Liver (tissue), 3 donors: ENCODE measurements around the gene LRRN4CL.

Source experiments
- GABPA ChIP-seq, 2 donors: IDR thresholded peaks in 1 of 2; conservative IDR thresholded peaks in 1 of 2; 2 replicates each; pipeline ENCODE4 v1.6.1; 2016; ENCODE audit warnings: antibody characterized with exemption in 2 of 2, mild to moderate bottlenecking in 1 of 2, moderate library complexity in 1 of 2
- RXRA ChIP-seq, 2 donors: IDR thresholded peaks; 2 replicates each; pipeline ENCODE4 v1.6.1; 2017 to 2018; ENCODE audit warnings: antibody characterized with exemption in 2 of 2, mild to moderate bottlenecking in 1 of 2
- TF ChIP-seq, protein P1 (sequence below): fragments of 150-350 bp; IDR thresholded peaks from 2 replicates; pipeline ENCODE4 v1.5.1; 2017; ENCODE audit warnings: improper control_type of control experiment, low read depth, low read length; ENCODE audit not compliant: missing input control
- TF ChIP-seq, protein P2 (sequence below): IDR thresholded peaks from 2 replicates; pipeline ENCODE4 v1.6.1; 2016; ENCODE audit warnings: antibody characterized with exemption
- donor health status: healthy.
- donor health status: healthy.

DNA sequence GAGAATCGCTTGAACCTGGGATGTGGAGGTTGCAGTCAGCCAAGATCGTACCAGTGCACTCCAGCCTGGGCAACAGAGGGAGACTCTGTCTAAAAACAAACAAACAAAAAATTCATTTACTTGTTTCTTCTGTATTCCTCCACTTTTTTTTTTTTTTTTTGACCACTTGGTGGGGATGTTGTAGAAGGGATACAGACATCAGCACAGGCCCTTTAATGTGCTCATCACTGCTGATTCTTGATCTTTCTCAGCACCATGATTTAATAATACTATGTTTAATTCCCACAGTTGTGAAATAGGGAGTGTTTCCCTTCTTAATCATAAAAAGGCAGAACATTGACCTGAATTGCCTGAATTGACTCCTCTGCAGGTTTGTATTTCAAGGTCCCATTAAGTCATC is 43.5 kb upstream of the LRRN4CL start:
- TF ChIP-seq, protein P1, sequence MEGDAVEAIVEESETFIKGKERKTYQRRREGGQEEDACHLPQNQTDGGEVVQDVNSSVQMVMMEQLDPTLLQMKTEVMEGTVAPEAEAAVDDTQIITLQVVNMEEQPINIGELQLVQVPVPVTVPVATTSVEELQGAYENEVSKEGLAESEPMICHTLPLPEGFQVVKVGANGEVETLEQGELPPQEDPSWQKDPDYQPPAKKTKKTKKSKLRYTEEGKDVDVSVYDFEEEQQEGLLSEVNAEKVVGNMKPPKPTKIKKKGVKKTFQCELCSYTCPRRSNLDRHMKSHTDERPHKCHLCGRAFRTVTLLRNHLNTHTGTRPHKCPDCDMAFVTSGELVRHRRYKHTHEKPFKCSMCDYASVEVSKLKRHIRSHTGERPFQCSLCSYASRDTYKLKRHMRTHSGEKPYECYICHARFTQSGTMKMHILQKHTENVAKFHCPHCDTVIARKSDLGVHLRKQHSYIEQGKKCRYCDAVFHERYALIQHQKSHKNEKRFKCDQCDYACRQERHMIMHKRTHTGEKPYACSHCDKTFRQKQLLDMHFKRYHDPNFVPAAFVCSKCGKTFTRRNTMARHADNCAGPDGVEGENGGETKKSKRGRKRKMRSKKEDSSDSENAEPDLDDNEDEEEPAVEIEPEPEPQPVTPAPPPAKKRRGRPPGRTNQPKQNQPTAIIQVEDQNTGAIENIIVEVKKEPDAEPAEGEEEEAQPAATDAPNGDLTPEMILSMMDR = peak; percentile 3
- no peak for TF ChIP-seq GABPA (IDR thresholded peaks at IDR 0.05 in 1 of 2, conservative IDR thresholded peaks at IDR 0.05 in 1 of 2)
- TF ChIP-seq RXRA (IDR thresholded peaks at IDR 0.05) = no peak
- TF ChIP-seq, protein P2, sequence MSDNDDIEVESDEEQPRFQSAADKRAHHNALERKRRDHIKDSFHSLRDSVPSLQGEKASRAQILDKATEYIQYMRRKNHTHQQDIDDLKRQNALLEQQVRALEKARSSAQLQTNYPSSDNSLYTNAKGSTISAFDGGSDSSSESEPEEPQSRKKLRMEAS = no peak
